Adrenal gland (tissue), 12 donors: ENCODE data around the gene GRAMD1B. TPM values are rescaled to one million over a fixed set of nuclear protein-coding genes. Genes with fewer than 3 reads are reported as not detected.

Experiments used
- DNase-seq, 7 donors: peaks; one replicate each; pipeline ENCODE4 v3.0.0-alpha.2; 2019 to 2020
- H3K27ac ChIP-seq, 5 donors: fragments of 200-600 bp; sonication (generic) in 4 of 5; 1 replicate in 3 of 5; 2 replicates in 2 of 5; pipeline versions ENCODE4 v1.5.1 to v1.8.0; 2016 to 2020; ENCODE audit warnings: mild to moderate bottlenecking in 1 of 5
- H3K27me3 ChIP-seq: fragments of 200-600 bp; 2 replicates; pipeline ENCODE4 v1.8.0; 2021
- H3K36me3 ChIP-seq, 2 donors: fragments of 200-600 bp; replicated peaks in 1 of 2; 1 replicate in 1 of 2; 2 replicates in 1 of 2; pipeline versions ENCODE4 v1.5.1 to v1.8.0; 2018 to 2022
- H3K4me1 ChIP-seq, 2 donors: fragments of 200-600 bp; replicated peaks in 1 of 2; 1 replicate in 1 of 2; 2 replicates in 1 of 2; pipeline versions ENCODE4 v1.5.1 to v1.8.0; 2018 to 2021
- H3K4me3 ChIP-seq, 4 donors: fragments of 200-600 bp; sonication (generic) in 3 of 4; one replicate each; pipeline ENCODE4 v1.5.1; 2016 to 2018
- H3K9me3 ChIP-seq, 3 donors: fragments of 200-600 bp; sonication (generic) in 1 of 3; replicated peaks in 1 of 3; 1 replicate in 2 of 3; 2 replicates in 1 of 3; pipeline versions ENCODE4 v1.5.1 to v1.8.0; 2016 to 2021
- CTCF ChIP-seq, 6 experiments: fragments of 450-650 bp in 4 of 6; fragments of 200-600 bp in 2 of 6; sonication (generic) in 1 of 6; IDR thresholded peaks; 1 replicate in 5 of 6; 2 replicates in 1 of 6; pipeline versions ENCODE4 v1.5.1 to v1.8.0; 2016 to 2021; ENCODE audit warnings: antibody characterized with exemption in 6 of 6, mild to moderate bottlenecking in 2 of 6, moderate library complexity in 1 of 6
- POLR2A ChIP-seq, 2 donors: fragments of 450-650 bp; IDR thresholded peaks; one replicate each; pipeline ENCODE4 v1.6.1; 2017; ENCODE audit warnings: antibody characterized with exemption in 2 of 2, mild to moderate bottlenecking in 2 of 2, moderate library complexity in 1 of 2
- WGBS, 4 donors: extraction: QIAGEN DNeasy Blood & Tissue Kit in 2 of 4; methylation state at CpG; one replicate each; pipeline versions ENCODE4 v1.1.5 to v1.1.7; 2013 to 2017; 5-methylcytosine and 5-hydroxymethylcytosine counted together
- intact Hi-C, 2 donors: fragments of 100-400 bp; cut with DNase I; formaldehyde crosslinking; loops; one replicate each; pipeline versions ENCODE4 v1.14.1 to v1.15.0; 2022 to 2023
- polyA plus RNA-seq, 3 donors: library from polyadenylated mRNA; stranded (reverse); fragments of 200-250 nt in 2 of 3; fragments of 350-450 nt in 1 of 3; fragmentation: Illumina TruSeq in 1 of 3; extraction: RNeasy Lipid Tissue Mini Kit (QIAGEN cat#74804) in 1 of 3; gene quantifications; one replicate each; pipeline ENCODE4 v1.2.3, GENCODE V29; 2013 to 2014
- total RNA-seq, 9 donors: library from RNA; depleted of rRNA in 4 of 9; stranded (reverse); fragments of >200 nt in 4 of 9; fragments of 120-200 nt in 1 of 9; fragmentation: NEBNext Ultra II Directional in 1 of 9; extraction: Animal tissue kit (Norgen Biotek cat#: 25700) in 1 of 9; gene quantifications; one replicate each; pipeline versions ENCODE4 v1.1.0 to v1.2.4, GENCODE V29; 2013 to 2023
- donor health status: healthy with polysubstance abuse.
- donor health status: Bipolar disorder and iron deficiency.
- donor health status: DM: yes; HTN: yes; CAD: no.
- donor health status: DM: no; HTN: no; CAD: no.
- donor health status: DM: no; HTN: no; CAD: no.
- donor health status: DM: yes; HTN: yes; CAD: no.

GRAMD1B gene
- total and polyA plus RNA-seq, 12 donors = 101 to 1,898 (median 285) TPM

DNA sequence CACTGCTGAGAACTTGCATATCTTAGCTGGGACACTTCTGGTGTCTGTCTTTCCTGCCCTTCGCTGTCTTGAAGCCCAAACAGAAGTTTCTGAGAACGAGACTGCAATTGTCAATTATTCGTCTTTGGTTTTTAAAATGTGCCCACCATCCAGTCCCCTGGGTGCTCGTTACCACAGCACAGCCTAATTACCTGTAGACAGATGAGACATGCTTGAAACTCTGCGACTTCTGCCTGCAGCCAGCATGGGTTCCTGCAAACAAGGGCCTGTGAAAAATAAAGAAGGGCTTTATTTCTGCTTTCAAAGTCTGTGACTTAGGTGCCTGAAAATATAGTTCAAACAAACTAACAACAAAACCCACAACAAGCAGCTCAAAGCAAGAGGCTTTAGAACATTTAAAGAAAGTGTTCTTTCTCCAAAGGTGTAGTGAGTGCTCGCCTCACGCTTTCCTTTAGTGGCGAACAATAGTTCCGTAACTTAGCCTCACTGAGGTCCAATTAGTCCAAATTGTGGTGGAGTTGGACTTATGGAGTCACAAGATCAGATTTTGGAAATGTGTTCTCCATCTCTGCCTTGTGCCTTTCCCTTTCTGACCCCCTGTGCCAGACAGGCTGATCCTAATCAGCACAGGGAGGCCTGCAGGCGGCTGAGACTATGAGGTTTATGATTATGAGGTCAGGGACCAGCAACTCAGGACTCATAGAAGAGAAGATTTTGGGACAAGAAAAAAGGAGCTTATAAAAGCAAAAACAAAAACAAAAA is 20.4 kb upstream of the GRAMD1B start:
- no peaks in the 10 kb centered on the region for H3K27me3 ChIP-seq
- no peaks in the 10 kb centered on the region for H3K36me3 ChIP-seq
- intact Hi-C loops = loop anchor here (5.0 to 10.0 kb wide), 3 partner anchors 68 to 105 kb away; no protein-coding TSS in a partner anchor
- H3K4me1 ChIP-seq = peaks cover 8 to 19% of the 10 kb centered on the region in 2 donors
- no peak overlapping the region for H3K27ac ChIP-seq
- no peak for DNase-seq
- TF ChIP-seq POLR2A (IDR thresholded peaks at IDR 0.05) (no peak), CTCF (IDR thresholded peaks at IDR 0.05) (no peak)
- H3K4me3 ChIP-seq = no peak overlapping the region
- no peaks in the 10 kb centered on the region for H3K9me3 ChIP-seq
- 88 to 92% (median 91%) methylated on average over 10 of the region's 10 CpGs for WGBS, 4 donors

DNA sequence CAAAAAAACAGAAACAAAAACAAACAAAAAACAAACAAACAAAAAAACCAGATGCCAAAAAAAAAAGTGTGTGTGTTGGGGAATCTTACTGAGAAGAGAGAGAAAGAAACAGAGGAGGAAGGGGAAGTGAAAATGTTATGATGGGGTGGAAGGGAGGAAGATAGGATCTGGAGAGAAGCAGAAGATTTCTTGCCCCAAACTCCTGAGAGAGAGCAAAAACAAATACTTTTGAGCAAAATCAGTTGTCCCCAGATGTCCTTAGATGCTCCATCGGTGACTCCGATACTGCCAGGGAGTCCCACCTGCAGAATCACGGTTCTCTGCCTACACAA is 19.9 kb upstream of the GRAMD1B start:
- 89 to 98% (median 93%) methylated on average over 3 of the region's 3 CpGs for WGBS, 4 donors
- intact Hi-C loops = loop anchor here in 1 of 2 donors (5.0 kb wide), 1 partner anchor 72 kb away; no protein-coding TSS in a partner anchor

DNA sequence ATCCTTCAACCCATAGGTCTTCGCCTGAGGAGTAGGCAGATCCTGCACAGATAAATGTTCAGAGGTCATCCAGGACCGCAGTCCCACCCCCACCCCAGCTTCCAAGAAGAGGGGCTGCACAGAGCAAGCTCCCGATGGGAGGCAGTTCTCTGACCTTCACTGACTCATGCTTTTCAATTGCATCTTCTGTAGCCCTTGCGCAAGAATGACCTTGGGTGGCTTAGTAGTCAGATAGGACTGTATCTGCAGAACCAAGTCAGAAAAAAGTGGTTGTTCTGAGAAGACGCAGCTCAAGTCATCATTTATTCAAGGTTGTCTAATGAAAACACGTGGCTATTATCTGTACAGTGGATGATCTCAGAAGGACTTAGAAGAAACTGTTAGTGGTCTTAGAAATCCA is 16.4 kb upstream of the GRAMD1B start:
- no peak for TF ChIP-seq CTCF (IDR thresholded peaks at IDR 0.05)
- no peak for TF ChIP-seq POLR2A (IDR thresholded peaks at IDR 0.05)
- peak; percentile 81 to 95 (median 90) for DNase-seq
- Histone ChIP-seq H3K36me3 (no peaks in the 10 kb centered on the region), H3K9me3 (no peaks in the 10 kb centered on the region), H3K27ac (peak overlapping the region in 2 of 5 donors; percentile 52 to 58), H3K4me3 (no peak overlapping the region), H3K4me1 (no peaks in the 10 kb centered on the region), H3K27me3 (no peaks in the 10 kb centered on the region)
- intact Hi-C loops = loop anchor here in 1 of 2 donors (5.0 kb wide), 1 partner anchor 69 kb away; no protein-coding TSS in a partner anchor
- WGBS, 4 donors = 36 to 49% (median 41%) methylated on average over 6 of the region's 6 CpGs

More for the DNA sequence above, 19.9 kb upstream of the GRAMD1B start:
- DNase-seq = no peak
- Histone ChIP-seq H3K4me1 (peaks cover 2 to 13% of the 10 kb centered on the region in 2 donors), H3K36me3 (no peaks in the 10 kb centered on the region), H3K9me3 (no peaks in the 10 kb centered on the region), H3K27me3 (no peaks in the 10 kb centered on the region), H3K27ac (no peak overlapping the region), H3K4me3 (no peak overlapping the region)
- no peak for TF ChIP-seq CTCF (IDR thresholded peaks at IDR 0.05)
- no peak for TF ChIP-seq POLR2A (IDR thresholded peaks at IDR 0.05)

- no peak for DNase-seq
- no peaks in the 10 kb centered on the region for H3K36me3 ChIP-seq
- no peaks in the 10 kb centered on the region for H3K4me1 ChIP-seq
- intact Hi-C loops = no loop called here
- no peaks in the 10 kb centered on the region for H3K27me3 ChIP-seq
- H3K9me3 ChIP-seq = no peaks in the 10 kb centered on the region
- no peak overlapping the region for H3K27ac ChIP-seq
- TF ChIP-seq POLR2A (IDR thresholded peaks at IDR 0.05) (no peak), CTCF (IDR thresholded peaks at IDR 0.05) (no peak)
- no peak overlapping the region for H3K4me3 ChIP-seq
Observed at GRCh38 chr11:123416566-123416965, 13.5 kb upstream of the GRAMD1B start.
